HepG2 (cell line): ENCODE data around the gene GRAMD1A. TPM values are rescaled to one million over a fixed set of nuclear protein-coding genes. Genes with fewer than 3 reads are reported as not detected.

ENCODE experiments used
- ELF1 ChIP-seq: sonication (generic); formaldehyde crosslinking; IDR thresholded peaks from 2 replicates; pipeline ENCODE4 v1.4.0; 2020; ENCODE audit warnings: missing genetic modification reagents
- ELF4 ChIP-seq: sonication (generic); formaldehyde crosslinking; IDR thresholded peaks from 2 replicates; pipeline ENCODE4 v1.5.0; 2020; ENCODE audit warnings: missing genetic modification reagents, mild to moderate bottlenecking, moderate library complexity, borderline replicate concordance
- FOSL1 ChIP-seq: sonication (generic); formaldehyde crosslinking; IDR thresholded peaks from 2 replicates; pipeline ENCODE4 v1.9.0; 2021; ENCODE audit warnings: missing genetic modification reagents, borderline replicate concordance
- MAFG ChIP-seq: sonication (generic); formaldehyde crosslinking; IDR thresholded peaks from 2 replicates; pipeline ENCODE4 v1.5.1; 2020; ENCODE audit warnings: mild to moderate bottlenecking, missing genetic modification reagents
- RAD21 ChIP-seq: fragments of 450-650 bp; formaldehyde crosslinking; IDR thresholded peaks from 2 replicates; pipeline ENCODE4 v1.5.0; 2020; ENCODE audit warnings: mild to moderate bottlenecking
- SAP130 ChIP-seq: IDR thresholded peaks from 2 replicates; pipeline ENCODE4 v1.6.1; 2016; ENCODE audit warnings: low read depth
- SCMH1 ChIP-seq: sonication (generic); formaldehyde crosslinking; IDR thresholded peaks from 2 replicates; pipeline ENCODE4 v1.9.0; 2021; ENCODE audit warnings: missing genetic modification reagents, mild to moderate bottlenecking, borderline replicate concordance
- SKI ChIP-seq: fragments of 450-650 bp; IDR thresholded peaks from one replicate; pipeline ENCODE4 v1.6.1; 2018; ENCODE audit warnings: mild to moderate bottlenecking; ENCODE audit not compliant: partially characterized antibody
- YEATS4 ChIP-seq: sonication (generic); formaldehyde crosslinking; IDR thresholded peaks from 2 replicates; pipeline ENCODE4 v1.4.0; 2020; ENCODE audit warnings: missing genetic modification reagents, borderline replicate concordance
- ZBTB1 ChIP-seq: sonication (generic); formaldehyde crosslinking; IDR thresholded peaks from 2 replicates; pipeline ENCODE4 v1.4.0; 2020; ENCODE audit warnings: missing genetic modification reagents, borderline replicate concordance
- ZBTB42 ChIP-seq: sonication (generic); formaldehyde crosslinking; IDR thresholded peaks from 2 replicates; pipeline ENCODE4 v1.5.0; 2020; ENCODE audit warnings: mild to moderate bottlenecking, missing genetic modification reagents
- ZMYM2 ChIP-seq: sonication (generic); formaldehyde crosslinking; IDR thresholded peaks from 2 replicates; pipeline ENCODE4 v1.8.0; 2022; ENCODE audit warnings: mild to moderate bottlenecking, missing genetic modification reagents
- ZNF235 ChIP-seq: sonication (generic); formaldehyde crosslinking; IDR thresholded peaks from 2 replicates; pipeline ENCODE4 v1.8.1; 2023; ENCODE audit warnings: mild to moderate bottlenecking, missing genetic modification reagents, borderline replicate concordance
- ZNF350 ChIP-seq: sonication (generic); formaldehyde crosslinking; IDR thresholded peaks from 2 replicates; pipeline ENCODE4 v1.4.0; 2020; ENCODE audit warnings: mild to moderate bottlenecking, low read depth, missing genetic modification reagents, borderline replicate concordance
- ZNF556 ChIP-seq: sonication (generic); formaldehyde crosslinking; IDR thresholded peaks from 2 replicates; pipeline ENCODE4 v1.4.0; 2020; ENCODE audit warnings: mild to moderate bottlenecking, missing genetic modification reagents, borderline replicate concordance
- ZNF644 ChIP-seq: IDR thresholded peaks from 2 replicates; pipeline ENCODE4 v1.6.1; 2016; ENCODE audit warnings: low read depth
- ZNF749 ChIP-seq: sonication (generic); formaldehyde crosslinking; IDR thresholded peaks from 2 replicates; pipeline ENCODE4 v1.8.0; 2022; ENCODE audit warnings: mild to moderate bottlenecking, missing genetic modification reagents, moderate library complexity, borderline replicate concordance
- polyA plus RNA-seq, 8 experiments: library from polyadenylated mRNA; depleted of rRNA in 3 of 8; stranded (reverse) in 7 of 8; unstranded in 1 of 8; fragments of >200 nt; fragmentation: Illumina TruSeq in 4 of 8; extraction: Trizol in 4 of 8; gene quantifications; 2 replicates each; pipeline versions ENCODE4 v1.2.1 to v1.2.3, GENCODE V29; 2011 to 2016; ENCODE audit warnings: low read depth in 4 of 8, missing spikeins in 1 of 8, mixed read lengths in 1 of 8; ENCODE audit not compliant: insufficient read depth in 1 of 8
- total RNA-seq, 5 experiments: library from RNA; depleted of rRNA; stranded (reverse); fragments of >200 nt; fragmentation: Illumina TruSeq; extraction: Trizol; gene quantifications; 2 replicates each; pipeline ENCODE4 v1.2.3, GENCODE V29; 2016; ENCODE audit warnings: low read depth in 1 of 5
- TF ChIP-seq, protein P1 (sequence below): sonication (generic); formaldehyde crosslinking; IDR thresholded peaks from 2 replicates; pipeline ENCODE4 v1.4.0; 2020; ENCODE audit warnings: mild to moderate bottlenecking, missing genetic modification reagents
- TF ChIP-seq, protein P2 (sequence below): sonication (generic); formaldehyde crosslinking; IDR thresholded peaks from 2 replicates; pipeline ENCODE4 v1.4.0; 2020; ENCODE audit warnings: missing genetic modification reagents
- TF ChIP-seq, protein P3 (sequence below): sonication (generic); formaldehyde crosslinking; IDR thresholded peaks from 2 replicates; pipeline ENCODE4 v1.4.0; 2020; ENCODE audit warnings: mild to moderate bottlenecking, missing genetic modification reagents
- TF ChIP-seq, protein P4 (sequence below): IDR thresholded peaks from 2 replicates; pipeline ENCODE4 v1.6.1; 2016; ENCODE audit warnings: mild to moderate bottlenecking
- TF ChIP-seq, protein P5 (sequence below): sonication (generic); formaldehyde crosslinking; IDR thresholded peaks from 2 replicates; pipeline ENCODE4 v1.4.0; 2020; ENCODE audit warnings: low read depth, mild to moderate bottlenecking, missing genetic modification reagents

Gene GRAMD1A
- total and polyA plus RNA-seq, 2 of the 13 experiments (the other 11 are each of a cell fraction or from before 2014, with no cell fraction given): 14.7 to 181 TPM

DNA sequence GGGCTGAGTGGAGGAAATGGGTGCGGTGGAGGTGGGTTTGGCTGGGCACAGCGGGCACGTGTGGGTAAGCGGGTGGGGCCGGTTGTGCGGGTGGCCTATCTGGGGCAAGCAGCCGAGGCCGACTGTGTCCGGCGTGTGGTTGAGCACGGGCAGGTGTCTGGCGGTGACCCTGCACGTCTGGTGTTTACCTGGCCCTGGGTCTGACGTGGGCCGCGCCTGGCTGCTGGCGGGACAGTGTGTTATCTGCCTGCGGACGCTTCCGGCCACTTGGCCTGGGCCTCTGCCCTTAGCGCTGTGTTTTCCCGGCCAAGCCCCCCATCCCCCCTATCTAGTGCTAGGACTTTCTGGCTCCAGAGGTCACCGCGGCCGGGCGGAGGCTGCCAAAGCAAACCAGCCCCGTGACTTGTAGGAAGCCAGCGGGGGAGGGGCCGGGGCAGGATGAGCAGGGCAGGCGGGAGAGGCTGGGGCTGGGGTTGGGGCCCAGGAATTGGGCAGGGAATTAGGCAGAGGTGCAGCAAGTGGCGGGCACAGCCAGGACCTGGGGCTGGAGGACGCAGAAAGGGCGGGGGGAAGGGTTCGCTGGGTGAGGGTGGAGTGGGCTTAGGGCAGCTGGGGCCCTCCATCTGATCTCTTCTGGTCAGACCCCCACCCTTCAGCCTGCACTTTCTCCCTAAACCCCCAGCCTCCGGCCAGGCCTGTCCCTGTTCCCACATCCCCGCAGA, 40.9 kb downstream of the GRAMD1A start (continued):
- TF ChIP-seq SKI: peak; percentile 98
- peak; percentile 39; the same call in 1 of the 2 replicates for TF ChIP-seq FOSL1 (CRISPR knock-in tag)
- peak; percentile 79 for TF ChIP-seq ELF1
- TF ChIP-seq, protein P1, sequence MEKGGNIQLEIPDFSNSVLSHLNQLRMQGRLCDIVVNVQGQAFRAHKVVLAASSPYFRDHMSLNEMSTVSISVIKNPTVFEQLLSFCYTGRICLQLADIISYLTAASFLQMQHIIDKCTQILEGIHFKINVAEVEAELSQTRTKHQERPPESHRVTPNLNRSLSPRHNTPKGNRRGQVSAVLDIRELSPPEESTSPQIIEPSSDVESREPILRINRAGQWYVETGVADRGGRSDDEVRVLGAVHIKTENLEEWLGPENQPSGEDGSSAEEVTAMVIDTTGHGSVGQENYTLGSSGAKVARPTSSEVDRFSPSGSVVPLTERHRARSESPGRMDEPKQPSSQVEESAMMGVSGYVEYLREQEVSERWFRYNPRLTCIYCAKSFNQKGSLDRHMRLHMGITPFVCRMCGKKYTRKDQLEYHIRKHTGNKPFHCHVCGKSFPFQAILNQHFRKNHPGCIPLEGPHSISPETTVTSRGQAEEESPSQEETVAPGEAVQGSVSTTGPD: peak; percentile 99
- TF ChIP-seq ZNF350 (CRISPR knock-in tag): no peak; the same call in none of the 2 replicates
- no peak for TF ChIP-seq ZNF749 (CRISPR knock-in tag)
- TF ChIP-seq SCMH1 (CRISPR knock-in tag): no peak
- peak; percentile 97; the same call in 1 of the 2 replicates for TF ChIP-seq ZNF235 (CRISPR knock-in tag)
- TF ChIP-seq, protein P2, sequence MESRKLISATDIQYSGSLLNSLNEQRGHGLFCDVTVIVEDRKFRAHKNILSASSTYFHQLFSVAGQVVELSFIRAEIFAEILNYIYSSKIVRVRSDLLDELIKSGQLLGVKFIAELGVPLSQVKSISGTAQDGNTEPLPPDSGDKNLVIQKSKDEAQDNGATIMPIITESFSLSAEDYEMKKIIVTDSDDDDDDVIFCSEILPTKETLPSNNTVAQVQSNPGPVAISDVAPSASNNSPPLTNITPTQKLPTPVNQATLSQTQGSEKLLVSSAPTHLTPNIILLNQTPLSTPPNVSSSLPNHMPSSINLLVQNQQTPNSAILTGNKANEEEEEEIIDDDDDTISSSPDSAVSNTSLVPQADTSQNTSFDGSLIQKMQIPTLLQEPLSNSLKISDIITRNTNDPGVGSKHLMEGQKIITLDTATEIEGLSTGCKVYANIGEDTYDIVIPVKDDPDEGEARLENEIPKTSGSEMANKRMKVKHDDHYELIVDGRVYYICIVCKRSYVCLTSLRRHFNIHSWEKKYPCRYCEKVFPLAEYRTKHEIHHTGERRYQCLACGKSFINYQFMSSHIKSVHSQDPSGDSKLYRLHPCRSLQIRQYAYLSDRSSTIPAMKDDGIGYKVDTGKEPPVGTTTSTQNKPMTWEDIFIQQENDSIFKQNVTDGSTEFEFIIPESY (CRISPR knock-in tag): peak; percentile 41; the same call in 1 of the 2 replicates
- TF ChIP-seq ZNF556: peak; percentile 70
- no peak for TF ChIP-seq ZBTB42 (CRISPR knock-in tag)
- peak; percentile 59 for TF ChIP-seq RAD21 (CRISPR knock-in tag)
- TF ChIP-seq SAP130 (CRISPR knock-in tag): peak; percentile 93
- TF ChIP-seq, protein P3, sequence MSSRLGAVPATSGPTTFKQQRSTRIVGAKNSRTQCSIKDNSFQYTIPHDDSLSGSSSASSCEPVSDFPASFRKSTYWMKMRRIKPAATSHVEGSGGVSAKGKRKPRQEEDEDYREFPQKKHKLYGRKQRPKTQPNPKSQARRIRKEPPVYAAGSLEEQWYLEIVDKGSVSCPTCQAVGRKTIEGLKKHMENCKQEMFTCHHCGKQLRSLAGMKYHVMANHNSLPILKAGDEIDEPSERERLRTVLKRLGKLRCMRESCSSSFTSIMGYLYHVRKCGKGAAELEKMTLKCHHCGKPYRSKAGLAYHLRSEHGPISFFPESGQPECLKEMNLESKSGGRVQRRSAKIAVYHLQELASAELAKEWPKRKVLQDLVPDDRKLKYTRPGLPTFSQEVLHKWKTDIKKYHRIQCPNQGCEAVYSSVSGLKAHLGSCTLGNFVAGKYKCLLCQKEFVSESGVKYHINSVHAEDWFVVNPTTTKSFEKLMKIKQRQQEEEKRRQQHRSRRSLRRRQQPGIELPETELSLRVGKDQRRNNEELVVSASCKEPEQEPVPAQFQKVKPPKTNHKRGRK (CRISPR knock-in tag): peak; percentile 83; the same call in 1 of the 2 replicates
- no peak for TF ChIP-seq ZBTB1 (CRISPR knock-in tag)
- TF ChIP-seq ZNF644: peak; percentile 16; the same call in 1 of the 2 replicates
- peak; percentile 87 for TF ChIP-seq YEATS4 (CRISPR knock-in tag)
- TF ChIP-seq, protein P4, sequence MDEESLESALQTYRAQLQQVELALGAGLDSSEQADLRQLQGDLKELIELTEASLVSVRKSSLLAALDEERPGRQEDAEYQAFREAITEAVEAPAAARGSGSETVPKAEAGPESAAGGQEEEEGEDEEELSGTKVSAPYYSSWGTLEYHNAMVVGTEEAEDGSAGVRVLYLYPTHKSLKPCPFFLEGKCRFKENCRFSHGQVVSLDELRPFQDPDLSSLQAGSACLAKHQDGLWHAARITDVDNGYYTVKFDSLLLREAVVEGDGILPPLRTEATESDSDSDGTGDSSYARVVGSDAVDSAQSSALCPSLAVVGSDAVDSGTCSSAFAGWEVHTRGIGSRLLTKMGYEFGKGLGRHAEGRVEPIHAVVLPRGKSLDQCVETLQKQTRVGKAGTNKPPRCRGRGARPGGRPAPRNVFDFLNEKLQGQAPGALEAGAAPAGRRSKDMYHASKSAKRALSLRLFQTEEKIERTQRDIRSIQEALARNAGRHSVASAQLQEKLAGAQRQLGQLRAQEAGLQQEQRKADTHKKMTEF (CRISPR knock-in tag): peak; percentile 89
- peak; percentile 73; the same call in 1 of the 2 replicates for TF ChIP-seq ELF4 (CRISPR knock-in tag)
- TF ChIP-seq ZMYM2 (CRISPR knock-in tag): 0 out of 2 replicates have a peak, but pooled peaks have one; percentile 45
- 0 out of 2 replicates have a peak, but pooled peaks have one; percentile 4 for TF ChIP-seq MAFG (CRISPR knock-in tag)
- TF ChIP-seq, protein P5, sequence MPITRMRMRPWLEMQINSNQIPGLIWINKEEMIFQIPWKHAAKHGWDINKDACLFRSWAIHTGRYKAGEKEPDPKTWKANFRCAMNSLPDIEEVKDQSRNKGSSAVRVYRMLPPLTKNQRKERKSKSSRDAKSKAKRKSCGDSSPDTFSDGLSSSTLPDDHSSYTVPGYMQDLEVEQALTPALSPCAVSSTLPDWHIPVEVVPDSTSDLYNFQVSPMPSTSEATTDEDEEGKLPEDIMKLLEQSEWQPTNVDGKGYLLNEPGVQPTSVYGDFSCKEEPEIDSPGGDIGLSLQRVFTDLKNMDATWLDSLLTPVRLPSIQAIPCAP (CRISPR knock-in tag): 0 out of 2 replicates have a peak, but pooled peaks have one; percentile 9
